Neural progenitor cell (in vitro differentiated cells): Measurements from ENCODE around the gene GSAP. TPM values are rescaled to one million over a fixed set of nuclear protein-coding genes. Genes with fewer than 3 reads are reported as not detected.

Source experiments
- DNase-seq: peaks from one replicate; pipeline ENCODE4 v3.0.0-alpha.2; 2016; ENCODE audit warnings: low spot score
- H2AFZ ChIP-seq: fragments of 200-600 bp; sonication (generic); replicated peaks from 2 replicates; pipeline ENCODE4 v1.6.1; 2016; ENCODE audit warnings: antibody characterized with exemption
- H3F3A ChIP-seq: fragments of 200-600 bp; sonication (generic); 2 replicates; pipeline ENCODE4 v1.6.1; 2016; ENCODE audit warnings: antibody characterized with exemption, low read depth
- H3K27ac ChIP-seq: fragments of 200-600 bp; sonication (generic); 2 replicates; pipeline ENCODE4 v1.5.1; 2016; ENCODE audit warnings: mild to moderate bottlenecking
- H3K27me3 ChIP-seq: fragments of 200-600 bp; sonication (generic); 2 replicates; pipeline ENCODE4 v1.6.1; 2016; ENCODE audit warnings: mild to moderate bottlenecking, moderate library complexity
- H3K36me3 ChIP-seq: fragments of 200-600 bp; sonication (generic); 2 replicates; pipeline ENCODE4 v1.5.1; 2016
- H3K4me1 ChIP-seq: fragments of 200-600 bp; sonication (generic); 2 replicates; pipeline ENCODE4 v1.6.1; 2016; ENCODE audit warnings: mixed run types
- H3K4me2 ChIP-seq: fragments of 200-600 bp; sonication (generic); 2 replicates; pipeline ENCODE4 v1.6.1; 2016
- H3K4me3 ChIP-seq: fragments of 200-600 bp; sonication (generic); 2 replicates; pipeline ENCODE4 v1.5.1; 2016
- H3K79me2 ChIP-seq: fragments of 200-600 bp; sonication (generic); 2 replicates; pipeline ENCODE4 v1.6.1; 2016; ENCODE audit warnings: low read depth
- H3K9ac ChIP-seq: fragments of 200-600 bp; sonication (generic); 2 replicates; pipeline ENCODE4 v1.6.1; 2016
- H3K9me3 ChIP-seq: fragments of 200-600 bp; sonication (generic); 2 replicates; pipeline ENCODE4 v1.5.1; 2016; ENCODE audit warnings: low read depth
- H4K20me1 ChIP-seq: fragments of 200-600 bp; sonication (generic); 2 replicates; pipeline ENCODE4 v1.6.1; 2016; ENCODE audit warnings: low read depth
- H3K27ac Mint-ChIP-seq: 3 replicates; pipeline ENCODE4 v1.8.0; 2021; ENCODE audit warnings: mixed read lengths
- H3K27me3 Mint-ChIP-seq: 2 replicates; pipeline ENCODE4 v1.8.0; 2022; ENCODE audit warnings: low read depth, mild to moderate bottlenecking, inconsistent platforms, moderate library complexity, mixed read lengths; ENCODE audit not compliant: insufficient read depth
- H3K36me3 Mint-ChIP-seq: 3 replicates; pipeline ENCODE4 v1.8.0; 2021; ENCODE audit warnings: mixed read lengths
- H3K4me1 Mint-ChIP-seq: 3 replicates; pipeline ENCODE4 v1.8.0; 2021; ENCODE audit warnings: mixed read lengths
- H3K4me3 Mint-ChIP-seq: 3 replicates; pipeline ENCODE4 v1.8.0; 2021; ENCODE audit warnings: mild to moderate bottlenecking, moderate library complexity, mixed read lengths
- H3K9me3 Mint-ChIP-seq: 3 replicates; pipeline ENCODE4 v1.8.0; 2020; ENCODE audit warnings: mixed read lengths
- EZH2 ChIP-seq: fragments of 200-600 bp; sonication (generic); IDR thresholded peaks from 2 replicates; pipeline ENCODE4 v1.6.1; 2017; ENCODE audit warnings: antibody characterized with exemption, mild to moderate bottlenecking, moderate library complexity
- EZH2phosphoT487 ChIP-seq: fragments of 200-600 bp; sonication (generic); IDR thresholded peaks from 2 replicates; pipeline ENCODE4 v1.6.1; 2017; ENCODE audit warnings: antibody characterized with exemption
- total RNA-seq: library from RNA; depleted of rRNA; stranded (reverse); fragments of >200 nt; gene quantifications from 2 replicates; pipeline ENCODE4 v1.2.3, GENCODE V29; 2015; ENCODE audit warnings: low replicate concordance
- TF ChIP-seq, protein P1 (sequence below): fragments of 200-600 bp; sonication (generic); IDR thresholded peaks from 2 replicates; pipeline ENCODE4 v1.5.1; 2017; ENCODE audit warnings: antibody characterized with exemption, mild to moderate bottlenecking

Gene GSAP
- total RNA-seq, 1 donor from 2014 or later = 2.6 TPM

DNA sequence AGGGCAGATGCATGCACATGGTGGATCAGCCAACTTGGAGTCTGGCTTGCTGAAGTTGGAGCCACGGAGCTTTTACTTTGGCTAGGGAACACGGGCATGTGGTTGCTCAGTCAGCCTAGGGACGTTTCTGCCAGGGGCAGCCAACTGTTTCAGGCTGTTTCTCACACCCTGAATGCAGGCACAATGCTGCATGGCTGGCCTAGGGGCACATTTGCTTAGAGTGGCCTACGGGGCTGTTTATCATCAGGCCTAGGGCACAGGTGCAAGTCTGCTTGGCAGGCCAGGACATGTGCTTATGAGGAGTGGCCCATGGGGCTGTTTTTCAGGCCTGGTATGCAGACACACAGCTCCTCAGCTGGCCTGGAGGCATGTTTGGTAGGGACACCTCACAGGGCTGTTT is 107.4 kb downstream of the GSAP start:
- H3K4me1 ChIP-seq = no peaks in the 10 kb centered on the region
- H3K4me2 ChIP-seq = no peak overlapping the region
- no peak overlapping the region for H2AFZ ChIP-seq
- Mint-ChIP-seq H3K4me1 (peaks cover 5% of the 10 kb centered on the region), H3K9me3 (peaks cover 12% of the 10 kb centered on the region), H3K27me3 (no peaks in the 10 kb centered on the region), H3K4me3 (no peak overlapping the region), H3K36me3 (peaks cover 4% of the 10 kb centered on the region), H3K27ac (no peak overlapping the region)
- H3K9me3 ChIP-seq = no peaks in the 10 kb centered on the region
- no peak overlapping the region for H3K9ac ChIP-seq
- H3K27me3 ChIP-seq = no peaks in the 10 kb centered on the region
- TF ChIP-seq, protein P1, sequence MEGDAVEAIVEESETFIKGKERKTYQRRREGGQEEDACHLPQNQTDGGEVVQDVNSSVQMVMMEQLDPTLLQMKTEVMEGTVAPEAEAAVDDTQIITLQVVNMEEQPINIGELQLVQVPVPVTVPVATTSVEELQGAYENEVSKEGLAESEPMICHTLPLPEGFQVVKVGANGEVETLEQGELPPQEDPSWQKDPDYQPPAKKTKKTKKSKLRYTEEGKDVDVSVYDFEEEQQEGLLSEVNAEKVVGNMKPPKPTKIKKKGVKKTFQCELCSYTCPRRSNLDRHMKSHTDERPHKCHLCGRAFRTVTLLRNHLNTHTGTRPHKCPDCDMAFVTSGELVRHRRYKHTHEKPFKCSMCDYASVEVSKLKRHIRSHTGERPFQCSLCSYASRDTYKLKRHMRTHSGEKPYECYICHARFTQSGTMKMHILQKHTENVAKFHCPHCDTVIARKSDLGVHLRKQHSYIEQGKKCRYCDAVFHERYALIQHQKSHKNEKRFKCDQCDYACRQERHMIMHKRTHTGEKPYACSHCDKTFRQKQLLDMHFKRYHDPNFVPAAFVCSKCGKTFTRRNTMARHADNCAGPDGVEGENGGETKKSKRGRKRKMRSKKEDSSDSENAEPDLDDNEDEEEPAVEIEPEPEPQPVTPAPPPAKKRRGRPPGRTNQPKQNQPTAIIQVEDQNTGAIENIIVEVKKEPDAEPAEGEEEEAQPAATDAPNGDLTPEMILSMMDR = no peak
- TF ChIP-seq EZH2 (no peak), EZH2phosphoT487 (no peak)
- no peaks in the 10 kb centered on the region for H3K79me2 ChIP-seq
- no peaks in the 10 kb centered on the region for H3F3A ChIP-seq
- no peak for DNase-seq
- H4K20me1 ChIP-seq = no peaks in the 10 kb centered on the region
- H3K27ac ChIP-seq = no peak overlapping the region
- no peaks in the 10 kb centered on the region for H3K36me3 ChIP-seq
- H3K4me3 ChIP-seq = no peak overlapping the region

DNA sequence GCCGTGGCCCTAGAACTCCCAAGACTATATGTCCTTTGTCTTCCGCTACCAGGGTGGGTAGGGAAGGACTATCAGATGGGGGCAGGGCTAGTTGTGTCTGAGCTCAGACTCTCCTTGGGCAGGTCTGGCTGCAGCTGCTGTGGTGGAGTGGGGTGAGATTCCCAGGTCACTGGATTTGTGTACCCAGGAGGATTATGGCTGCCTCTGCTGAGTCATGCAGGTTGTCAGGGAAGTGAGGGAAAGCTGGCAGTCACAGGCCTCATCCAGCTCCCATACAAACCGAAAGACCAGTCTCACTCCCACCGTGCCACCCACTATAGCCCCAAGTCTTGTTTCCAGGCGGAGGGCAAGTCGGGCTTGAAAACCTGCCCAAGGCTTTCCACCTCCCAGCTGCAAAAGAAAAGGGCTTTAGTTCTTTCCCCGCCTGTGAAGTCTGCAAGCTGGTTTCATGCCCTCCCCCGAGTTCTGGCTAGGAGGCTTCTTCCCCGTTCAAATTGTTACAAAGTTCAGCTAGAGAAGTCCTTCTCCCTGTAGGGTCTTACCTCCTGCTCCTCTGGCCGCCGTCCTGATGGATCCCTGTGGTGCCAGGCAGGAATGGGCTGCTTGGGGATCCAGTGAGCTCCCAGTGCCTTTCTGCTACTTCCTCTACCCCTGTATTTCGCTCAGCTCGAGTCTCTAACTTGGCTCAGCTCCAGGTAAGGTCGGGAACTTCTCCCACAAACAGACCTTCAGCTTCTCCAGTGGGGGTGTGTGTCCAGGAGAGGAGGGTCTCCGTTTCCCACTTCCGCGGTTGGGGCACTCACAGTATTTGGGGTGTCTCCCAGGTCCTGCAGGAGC is 109.7 kb downstream of the GSAP start:
- DNase-seq = no peak
- TF ChIP-seq EZH2phosphoT487 (no peak), EZH2 (no peak)
- Histone ChIP-seq H3K4me1 (no peaks in the 10 kb centered on the region), H3F3A (no peaks in the 10 kb centered on the region), H4K20me1 (no peaks in the 10 kb centered on the region), H3K79me2 (no peaks in the 10 kb centered on the region), H3K27me3 (no peaks in the 10 kb centered on the region), H3K36me3 (no peaks in the 10 kb centered on the region), H3K4me3 (no peak overlapping the region), H3K9me3 (no peaks in the 10 kb centered on the region), H3K4me2 (no peak overlapping the region), H2AFZ (peak overlapping the region; percentile 80), H3K9ac (no peak overlapping the region), H3K27ac (no peak overlapping the region)
- H3K4me1 Mint-ChIP-seq = peaks cover 5% of the 10 kb centered on the region
- H3K27ac Mint-ChIP-seq = peak overlapping the region; percentile 33
- peaks cover 8% of the 10 kb centered on the region for H3K36me3 Mint-ChIP-seq
- H3K27me3 Mint-ChIP-seq = no peaks in the 10 kb centered on the region
- no peak overlapping the region for H3K4me3 Mint-ChIP-seq
- H3K9me3 Mint-ChIP-seq = peaks cover 12% of the 10 kb centered on the region

DNA sequence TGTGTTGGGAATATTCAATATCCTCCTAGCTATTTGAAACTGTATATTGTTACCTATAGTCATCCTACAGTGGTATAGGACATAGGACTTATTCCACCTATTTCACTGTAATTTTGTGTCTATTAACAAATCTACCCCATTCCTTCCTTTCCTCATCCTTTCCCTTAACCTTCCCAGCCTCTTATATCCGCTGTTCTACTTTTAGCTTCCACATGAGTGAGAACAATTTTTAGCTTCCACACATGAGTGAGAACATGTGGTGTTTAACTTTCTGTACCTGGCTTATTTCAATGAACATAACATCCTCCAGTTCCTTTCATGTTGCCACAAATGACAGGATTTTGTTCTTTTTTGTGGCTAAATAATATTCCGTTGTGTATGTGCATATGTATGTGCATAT is 120.6 kb downstream of the GSAP start:
- DNase-seq = no peak
- no peak overlapping the region for H2AFZ ChIP-seq
- H3F3A ChIP-seq = no peaks in the 10 kb centered on the region
- H3K79me2 ChIP-seq = no peaks in the 10 kb centered on the region
- no peaks in the 10 kb centered on the region for H3K9me3 ChIP-seq
- Mint-ChIP-seq H3K27ac (no peak overlapping the region), H3K4me1 (no peaks in the 10 kb centered on the region), H3K9me3 (no peaks in the 10 kb centered on the region), H3K27me3 (peaks cover 2% of the 10 kb centered on the region), H3K36me3 (peaks cover 12% of the 10 kb centered on the region), H3K4me3 (no peak overlapping the region)
- TF ChIP-seq, protein P1 = no peak
- TF ChIP-seq EZH2 (no peak), EZH2phosphoT487 (no peak)
- no peak overlapping the region for H3K4me3 ChIP-seq
- no peaks in the 10 kb centered on the region for H3K36me3 ChIP-seq
- no peak overlapping the region for H3K27ac ChIP-seq
- no peak overlapping the region for H3K9ac ChIP-seq
- H3K4me1 ChIP-seq = no peaks in the 10 kb centered on the region
- no peaks in the 10 kb centered on the region for H3K27me3 ChIP-seq
- no peak overlapping the region for H3K4me2 ChIP-seq
- no peaks in the 10 kb centered on the region for H4K20me1 ChIP-seq

DNA sequence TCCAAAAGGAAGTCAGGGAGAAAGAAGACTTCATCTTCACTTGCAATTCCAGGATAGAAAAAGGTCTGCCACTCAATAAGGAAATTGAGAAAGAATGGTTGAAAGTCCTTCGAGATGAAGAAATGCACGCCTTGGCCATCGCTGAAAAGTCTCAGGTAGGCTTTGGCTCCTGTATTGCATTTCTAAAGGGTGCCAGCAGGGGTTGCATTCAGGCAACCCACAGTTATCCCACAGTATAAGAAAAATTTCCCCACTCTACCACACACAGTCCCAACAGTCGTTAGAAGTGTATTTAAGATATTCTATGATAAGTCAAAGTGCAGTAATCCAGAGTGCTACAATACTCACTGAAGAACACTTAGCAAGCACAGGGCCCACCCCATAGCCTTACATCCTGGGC is 123.1 kb downstream of the GSAP start:
- Mint-ChIP-seq H3K9me3 (no peaks in the 10 kb centered on the region), H3K27me3 (peaks cover 2% of the 10 kb centered on the region), H3K4me3 (no peak overlapping the region), H3K27ac (no peak overlapping the region), H3K4me1 (no peaks in the 10 kb centered on the region), H3K36me3 (peaks cover 12% of the 10 kb centered on the region)
- H3K4me3 ChIP-seq = no peak overlapping the region
- H3K9ac ChIP-seq = no peak overlapping the region
- DNase-seq = no peak
- no peak overlapping the region for H2AFZ ChIP-seq
- no peaks in the 10 kb centered on the region for H3K36me3 ChIP-seq
- no peaks in the 10 kb centered on the region for H3F3A ChIP-seq
- H4K20me1 ChIP-seq = no peaks in the 10 kb centered on the region
- no peaks in the 10 kb centered on the region for H3K4me1 ChIP-seq
- H3K27me3 ChIP-seq = no peaks in the 10 kb centered on the region
- no peak overlapping the region for H3K27ac ChIP-seq
- H3K9me3 ChIP-seq = no peaks in the 10 kb centered on the region
- H3K79me2 ChIP-seq = no peaks in the 10 kb centered on the region
- no peak overlapping the region for H3K4me2 ChIP-seq
- TF ChIP-seq, protein P1 = peak; percentile 21
- TF ChIP-seq EZH2phosphoT487 (no peak), EZH2 (no peak)
